Measurements from ENCODE around the gene DAAM1.

The DAAM1 gene

GRCh38 chr14:59295951-59296350 is 107.5 kb downstream of the DAAM1 start:
- no peak for DNase-seq

- DNase-seq: no peak
Observed at GRCh38 chr14:59296508-59296907, 108.0 kb downstream of the DAAM1 start.

GRCh38 chr14:59297071-59297776 is 108.8 kb downstream of the DAAM1 start:
- DNase-seq: no peak

- DNase-seq: no peak
Observed at GRCh38 chr14:59299731-59300130, 111.3 kb downstream of the DAAM1 start.

GRCh38 chr14:59301354-59301753 is 112.9 kb downstream of the DAAM1 start:
- peak; percentile 73 for DNase-seq

GRCh38 chr14:59302313-59302712 is 113.8 kb downstream of the DAAM1 start:
- no peak for DNase-seq

- no peak for DNase-seq
Observed at GRCh38 chr14:59303216-59303615, 114.7 kb downstream of the DAAM1 start.

- no peak for DNase-seq
Observed at GRCh38 chr14:59305231-59305630, 116.8 kb downstream of the DAAM1 start.

GRCh38 chr14:59305836-59306555 is 117.5 kb downstream of the DAAM1 start:
- no peak for DNase-seq

- DNase-seq: no peak
Observed at GRCh38 chr14:59306775-59307174, 118.3 kb downstream of the DAAM1 start.

- DNase-seq: no peak
Observed at GRCh38 chr14:59308086-59308485, 119.6 kb downstream of the DAAM1 start.

GRCh38 chr14:59308673-59309072 is 120.2 kb downstream of the DAAM1 start:
- no peak for DNase-seq

- no peak for DNase-seq
Observed at GRCh38 chr14:59309291-59309900, 120.9 kb downstream of the DAAM1 start.

GRCh38 chr14:59310633-59311032 is 122.2 kb downstream of the DAAM1 start:
- DNase-seq: no peak

- DNase-seq: no peak
Observed at GRCh38 chr14:59311723-59312122, 123.3 kb downstream of the DAAM1 start.

GRCh38 chr14:59313144-59313651 is 124.7 kb downstream of the DAAM1 start:
- DNase-seq: no peak

- no peak for DNase-seq
Observed at GRCh38 chr14:59313658-59314608, 125.5 kb downstream of the DAAM1 start.

- no peak for DNase-seq
Observed at GRCh38 chr14:59314953-59315599, 126.6 kb downstream of the DAAM1 start.

- no peak for DNase-seq
Observed at GRCh38 chr14:59316151-59316830, 127.8 kb downstream of the DAAM1 start.

GRCh38 chr14:59317346-59317745 is 128.9 kb downstream of the DAAM1 start:
- DNase-seq: no peak

GRCh38 chr14:59317798-59318505 is 129.5 kb downstream of the DAAM1 start:
- DNase-seq: no peak
